Glomerular endothelial cell (primary cell): Measurements from ENCODE around the gene USP48. TPM values are rescaled to one million over a fixed set of nuclear protein-coding genes. Genes with fewer than 3 reads are reported as not detected.

Source experiments
- DNase-seq: peaks from one replicate; pipeline ENCODE4 v3.0.0-alpha.2; 2011; ENCODE audit warnings: low read depth, low spot score; ENCODE audit errors: extremely low read depth
- total RNA-seq: library from RNA; depleted of rRNA; stranded (reverse); fragments of >200 nt; gene quantifications from 2 replicates; pipeline ENCODE4 v1.2.3, GENCODE V29; 2015

The USP48 gene
- total RNA-seq, 1 donor from 2014 or later: 61.5 TPM

GRCh38 chr1:21670059-21670881 lies 112.7 kb downstream of the USP48 start:
- no peak for DNase-seq

GRCh38 chr1:21669258-21670058 lies 113.5 kb downstream of the USP48 start, which contains the start of gene RAP1GAP:
TSS of gene RAP1GAP (minus strand) at chr1:21669357. CDS start at chr1:21620032, 49,325 bp downstream.
- DNase-seq: no peak

- DNase-seq: no peak
Measured at GRCh38 chr1:21668951-21669257, 114.0 kb downstream of the USP48 start.

- DNase-seq: no peak
Measured at GRCh38 chr1:21668232-21668950, 114.6 kb downstream of the USP48 start.

GRCh38 chr1:21667348-21668231 lies 115.4 kb downstream of the USP48 start:
- no peak for DNase-seq

- no peak for DNase-seq
Measured at GRCh38 chr1:21666576-21667320, 116.2 kb downstream of the USP48 start.

GRCh38 chr1:21665711-21666575 lies 117.0 kb downstream of the USP48 start:
- DNase-seq: no peak

- DNase-seq: no peak
Measured at GRCh38 chr1:21664806-21665588, 118.0 kb downstream of the USP48 start.

- no peak for DNase-seq
Measured at GRCh38 chr1:21663951-21664805, 118.8 kb downstream of the USP48 start.

- DNase-seq: no peak
Measured at GRCh38 chr1:21663248-21663950, 119.5 kb downstream of the USP48 start.

- DNase-seq: no peak
Measured at GRCh38 chr1:21662426-21663247, 120.3 kb downstream of the USP48 start.

GRCh38 chr1:21661886-21662285 lies 121.1 kb downstream of the USP48 start:
- no peak for DNase-seq

GRCh38 chr1:21659924-21660326 lies 123.0 kb downstream of the USP48 start:
- DNase-seq: no peak

- DNase-seq: no peak
Measured at GRCh38 chr1:21659099-21659923, 123.6 kb downstream of the USP48 start.
